GM23248 (cell line): ENCODE data around the gene DPYD.

Source experiments
- EZH2 ChIP-seq: fragments of 200-600 bp; sonication (generic); IDR thresholded peaks from 2 replicates; pipeline ENCODE4 v1.6.1; 2018; ENCODE audit warnings: antibody characterized with exemption, mild to moderate bottlenecking; ENCODE audit not compliant: insufficient read depth, poor library complexity, severe bottlenecking
- EZH2phosphoT487 ChIP-seq: fragments of 200-600 bp; sonication (generic); IDR thresholded peaks from 2 replicates; pipeline ENCODE4 v1.6.1; 2018; ENCODE audit warnings: antibody characterized with exemption, moderate library complexity, mild to moderate bottlenecking, low read depth; ENCODE audit not compliant: insufficient read depth

DNA sequence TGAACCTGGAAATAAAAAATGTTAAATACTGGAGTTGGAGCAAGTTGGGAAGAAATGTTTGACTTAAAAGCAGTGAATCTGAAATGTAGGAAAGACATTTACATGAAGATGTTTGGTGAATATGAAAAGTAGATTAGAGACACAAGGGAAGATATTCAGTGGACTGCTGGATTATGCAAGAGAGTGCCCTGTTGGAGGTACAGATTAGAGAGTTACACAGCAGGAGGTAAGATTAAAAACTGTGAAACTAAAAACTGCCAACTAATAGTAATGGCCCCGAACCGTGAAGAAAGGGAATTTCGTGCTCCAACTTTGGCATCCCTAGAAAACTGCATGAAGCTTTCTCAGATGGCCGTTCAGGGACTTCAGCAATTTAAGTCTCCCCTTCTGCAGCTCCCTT lies 375.4 kb downstream of the DPYD start:
- TF ChIP-seq EZH2phosphoT487 = no peak
- no peak for TF ChIP-seq EZH2
